Kidney (tissue), 14 donors: Measurements from ENCODE around the gene EMC1. TPM values are rescaled to one million over a fixed set of nuclear protein-coding genes. Genes with fewer than 3 reads are reported as not detected.
A peak's percentile ranks its signal among the peaks of the same experiment; 100 is the strongest.

Experiments
- DNase-seq, 5 donors: peaks; one replicate each; pipeline ENCODE4 v3.0.0-alpha.2; 2013 to 2020
- FAIRE-seq: peaks from 2 replicates; lab custom pipeline; 2012; peaks lifted over from hg19 to GRCh38; lab: Jason Lieb, UNC
- H3K27ac ChIP-seq, 2 donors: one replicate each; pipeline ENCODE4 v1.7.0; 2013; ENCODE audit warnings: low read depth in 2 of 2, low read length in 2 of 2, inconsistent platforms in 1 of 2
- H3K27me3 ChIP-seq: one replicate; pipeline ENCODE4 v1.7.1; 2013; ENCODE audit warnings: low read length, inconsistent platforms; ENCODE audit not compliant: control insufficient read depth, insufficient read depth
- H3K36me3 ChIP-seq, 3 donors: one replicate each; pipeline versions ENCODE4 v1.7.0 to v1.7.1; 2013; ENCODE audit warnings: low read length in 3 of 3, control low read depth in 1 of 3, inconsistent platforms in 1 of 3; ENCODE audit not compliant: insufficient read depth in 3 of 3, control insufficient read depth in 2 of 3
- H3K4me1 ChIP-seq, 3 donors: one replicate each; pipeline versions ENCODE4 v1.7.0 to v1.7.1; 2013; ENCODE audit warnings: low read length in 3 of 3, inconsistent platforms in 1 of 3, low read depth in 1 of 3; ENCODE audit not compliant: control insufficient read depth in 2 of 3, insufficient read depth in 2 of 3
- H3K4me3 ChIP-seq, 3 donors: one replicate each; pipeline versions ENCODE4 v1.7.0 to v1.8.1; 2013; ENCODE audit warnings: low read length in 3 of 3, control low read depth in 1 of 3, inconsistent platforms in 1 of 3
- H3K9ac ChIP-seq, 3 donors: one replicate each; pipeline versions ENCODE4 v1.7.0 to v1.7.1; 2013; ENCODE audit warnings: low read length in 3 of 3, control low read depth in 1 of 3, inconsistent platforms in 1 of 3
- H3K9me3 ChIP-seq, 3 donors: one replicate each; pipeline versions ENCODE4 v1.7.0 to v1.7.1; 2013; ENCODE audit warnings: low read length in 3 of 3, control low read depth in 1 of 3, inconsistent platforms in 1 of 3; ENCODE audit not compliant: control insufficient read depth in 2 of 3, insufficient read depth in 1 of 3
- CTCF ChIP-seq: IDR thresholded peaks from 3 replicates; pipeline ENCODE4 v1.5.1; 2012; ENCODE audit warnings: mild to moderate bottlenecking, moderate library complexity, borderline replicate concordance; ENCODE audit not compliant: insufficient read depth; ENCODE audit errors: extremely low read depth
- intact Hi-C: fragments of 100-400 bp; cut with DNase I; formaldehyde crosslinking; loops from one replicate; pipeline ENCODE4 v1.11.1; 2022
- polyA plus RNA-seq: library from polyadenylated mRNA; stranded (reverse); fragments of 350-450 nt; fragmentation: Illumina TruSeq; extraction: RNeasy Lipid Tissue Mini Kit (QIAGEN cat#74804); gene quantifications from one replicate; pipeline ENCODE4 v1.2.3, GENCODE V29; 2014; ENCODE audit warnings: low read depth, low replicate concordance; ENCODE audit not compliant: insufficient read depth
- total RNA-seq: library from RNA; stranded (reverse); fragmentation: NEBNext Ultra II Directional; extraction: Animal tissue kit (Norgen Biotek cat#: 25700); gene quantifications from one replicate; pipeline ENCODE4 v1.2.1, GENCODE V29; 2021
- donor health status: control.
- donor health status: control.
- donor health status: control.
- donor health status: control.
- donor health status: control.
- donor health status: DM: yes; HTN: yes; CAD: no.
- donor health status: Normal renal cell carcinoma (clear cell type).

The EMC1 gene
- total and polyA plus RNA-seq, 2 donors from 2014 or later, result 14.7 to 42.0 TPM

DNA sequence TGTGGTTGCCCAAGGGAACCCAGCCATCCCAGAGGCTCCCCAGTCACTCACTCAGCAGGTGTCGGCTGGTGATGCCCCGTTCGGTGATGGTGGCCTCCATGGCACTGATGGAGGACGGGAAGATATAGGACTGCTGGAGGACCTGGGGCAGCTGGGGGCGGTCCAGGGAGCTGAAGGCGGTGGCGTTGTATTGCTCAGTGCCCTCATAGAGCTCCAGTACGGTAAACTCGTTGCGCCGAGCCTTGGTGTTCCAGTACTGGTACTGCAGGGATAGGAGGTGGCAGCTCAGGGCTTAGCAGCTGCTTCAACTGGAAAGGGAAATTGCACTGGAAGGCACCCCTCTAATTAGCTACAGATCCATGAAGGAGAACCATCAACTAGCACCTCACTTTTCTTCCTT lies 28.8 kb downstream of the EMC1 start:
- H3K9me3 ChIP-seq, result no peaks in the 10 kb centered on the region
- no peak for TF ChIP-seq CTCF
- no peak overlapping the region for H3K27ac ChIP-seq
- H3K4me1 ChIP-seq, result no peaks in the 10 kb centered on the region
- H3K36me3 ChIP-seq, result peaks cover 14 to 66% (median 42%) of the 10 kb centered on the region in 3 donors
- no peak overlapping the region for H3K9ac ChIP-seq
- H3K4me3 ChIP-seq, result no peak overlapping the region
- DNase-seq (no peak), FAIRE-seq (no peak)
- intact Hi-C loops, result no loop called here
- no peaks in the 10 kb centered on the region for H3K27me3 ChIP-seq

DNA sequence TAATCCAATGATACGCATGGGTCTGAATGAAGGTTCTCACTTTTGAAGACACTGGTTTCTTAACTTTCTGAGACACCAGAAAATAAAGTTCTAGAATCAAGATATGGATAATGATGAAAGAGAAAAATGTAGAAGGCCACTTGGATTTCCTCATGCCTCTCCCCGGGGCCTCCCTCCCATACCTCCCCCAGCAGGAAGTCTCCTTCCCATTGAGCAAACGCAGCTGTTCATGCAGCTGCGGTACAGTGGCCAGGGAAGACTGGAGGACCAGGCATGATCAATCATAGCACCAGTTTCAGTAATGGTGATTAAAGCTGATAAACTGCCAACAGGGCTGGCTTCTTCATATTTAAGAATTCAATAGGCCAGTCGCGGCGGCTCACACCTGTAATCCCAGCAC lies 30.3 kb downstream of the EMC1 start:
- DNase-seq (peak in 3 of 5 donors; percentile 18 to 80 (median 40)), FAIRE-seq (no peak)
- no peaks in the 10 kb centered on the region for H3K9me3 ChIP-seq
- no peak for TF ChIP-seq CTCF
- H3K27me3 ChIP-seq, result no peaks in the 10 kb centered on the region
- H3K9ac ChIP-seq, result no peak overlapping the region
- H3K4me1 ChIP-seq, result no peaks in the 10 kb centered on the region
- no peak overlapping the region for H3K4me3 ChIP-seq
- intact Hi-C loops, result no loop called here
- no peak overlapping the region for H3K27ac ChIP-seq
- peaks cover 12 to 55% (median 35%) of the 10 kb centered on the region in 3 donors for H3K36me3 ChIP-seq

GRCh38 chr1:19220080-19220846 lies 31.1 kb downstream of the EMC1 start:
- DNase-seq (no peak), FAIRE-seq (no peak)
- Histone ChIP-seq H3K4me3 (no peak overlapping the region), H3K36me3 (peaks cover 10 to 54% (median 33%) of the 10 kb centered on the region in 3 donors), H3K4me1 (no peaks in the 10 kb centered on the region), H3K27me3 (no peaks in the 10 kb centered on the region), H3K27ac (peak overlapping the region in 1 of 2 donors; percentile 65), H3K9ac (no peak overlapping the region), H3K9me3 (no peaks in the 10 kb centered on the region)
- intact Hi-C loops, result no loop called here
- no peak for TF ChIP-seq CTCF
